ENCODE results near the gene RAET1G. TPM values are rescaled to one million over a fixed set of nuclear protein-coding genes. Genes with fewer than 3 reads are reported as not detected.
"Not testable (repeated sequence)": the region's sequence is repeated elsewhere in the genome, so short reads cannot be mapped to it uniquely, and the experiment has no call there.

The RAET1G gene
- total RNA-seq, 1 donor from 2014 or later = 0.53 TPM

GRCh38 chr6:149934249-149935156, 11.6 kb upstream of the RAET1G start:
- TF ChIP-seq CTCF (conservative IDR thresholded peaks at IDR 0.05) = peak; percentile 89
- H3K4me3 Mint-ChIP-seq = peak overlapping the region; percentile 13
- no peak for DNase-seq (ENCODE audit: extremely low spot score, unreplicated experiment)
- H3K27me3 Mint-ChIP-seq = peaks cover 96% of the 10 kb centered on the region
- no peaks in the 10 kb centered on the region for H3K9me3 Mint-ChIP-seq
- peaks cover 5% of the 10 kb centered on the region for H3K4me1 Mint-ChIP-seq (ENCODE audit: unreplicated experiment)
- H3K27ac Mint-ChIP-seq = peak overlapping the region; percentile 14
- peaks cover 3% of the 10 kb centered on the region for H3K36me3 Mint-ChIP-seq

GRCh38 chr6:149933461-149933860, 10.5 kb upstream of the RAET1G start:
- peaks cover 96% of the 10 kb centered on the region for H3K27me3 Mint-ChIP-seq
- H3K36me3 Mint-ChIP-seq = no peaks in the 10 kb centered on the region
- no peaks in the 10 kb centered on the region for H3K4me1 Mint-ChIP-seq (ENCODE audit: unreplicated experiment)
- no peak for DNase-seq (ENCODE audit: extremely low spot score, unreplicated experiment)
- no peak for TF ChIP-seq CTCF (conservative IDR thresholded peaks at IDR 0.05)
- H3K9me3 Mint-ChIP-seq = no peaks in the 10 kb centered on the region
- no peak overlapping the region for H3K4me3 Mint-ChIP-seq
- H3K27ac Mint-ChIP-seq = no peak overlapping the region

GRCh38 chr6:149933036-149933435, 10.1 kb upstream of the RAET1G start:
- H3K9me3 Mint-ChIP-seq = no peaks in the 10 kb centered on the region
- H3K27ac Mint-ChIP-seq = no peak overlapping the region
- no peak overlapping the region for H3K4me3 Mint-ChIP-seq
- H3K4me1 Mint-ChIP-seq (ENCODE audit: unreplicated experiment) = no peaks in the 10 kb centered on the region
- TF ChIP-seq CTCF (conservative IDR thresholded peaks at IDR 0.05) = no peak
- H3K36me3 Mint-ChIP-seq = no peaks in the 10 kb centered on the region
- peaks cover 96% of the 10 kb centered on the region for H3K27me3 Mint-ChIP-seq
- no peak for DNase-seq (ENCODE audit: extremely low spot score, unreplicated experiment)

GRCh38 chr6:149931501-149931900, 8.6 kb upstream of the RAET1G start:
- Mint-ChIP-seq H3K27me3 (peaks cover 91% of the 10 kb centered on the region), H3K4me1 (ENCODE audit: unreplicated experiment) (no peaks in the 10 kb centered on the region), H3K36me3 (no peaks in the 10 kb centered on the region), H3K27ac (no peak overlapping the region), H3K9me3 (no peaks in the 10 kb centered on the region), H3K4me3 (no peak overlapping the region)
- no peak for TF ChIP-seq CTCF (conservative IDR thresholded peaks at IDR 0.05)
- DNase-seq (ENCODE audit: extremely low spot score, unreplicated experiment) = no peak

- H3K4me3 Mint-ChIP-seq = no peak overlapping the region
- no peak overlapping the region for H3K27ac Mint-ChIP-seq
- peak; percentile 67 for TF ChIP-seq CTCF (conservative IDR thresholded peaks at IDR 0.05)
- H3K9me3 Mint-ChIP-seq = no peaks in the 10 kb centered on the region
- H3K4me1 Mint-ChIP-seq (ENCODE audit: unreplicated experiment) = peaks cover 4% of the 10 kb centered on the region
- DNase-seq (ENCODE audit: extremely low spot score, unreplicated experiment) = no peak
- H3K27me3 Mint-ChIP-seq = peaks cover 88% of the 10 kb centered on the region
- H3K36me3 Mint-ChIP-seq = no peaks in the 10 kb centered on the region
Measured at GRCh38 chr6:149929422-149929821, 6.5 kb upstream of the RAET1G start.

- H3K27ac Mint-ChIP-seq; H3K9me3 Mint-ChIP-seq; H3K4me1 Mint-ChIP-seq (ENCODE audit: unreplicated experiment); H3K4me3 Mint-ChIP-seq; DNase-seq (ENCODE audit: extremely low spot score, unreplicated experiment); H3K36me3 Mint-ChIP-seq: not testable (repeated sequence)
- peaks cover 90% of the 10 kb centered on the region for H3K27me3 Mint-ChIP-seq
Measured at GRCh38 chr6:149927025-149927424, 4.1 kb upstream of the RAET1G start.

Measured in type B pancreatic cell (in vitro differentiated cells).